ENCODE data around the gene JAKMIP2. TPM values are rescaled to one million over a fixed set of nuclear protein-coding genes. Genes with fewer than 3 reads are reported as not detected.

Gene JAKMIP2
- polyA plus RNA-seq, 1 donor from 2014 or later = 46.3 TPM

DNA sequence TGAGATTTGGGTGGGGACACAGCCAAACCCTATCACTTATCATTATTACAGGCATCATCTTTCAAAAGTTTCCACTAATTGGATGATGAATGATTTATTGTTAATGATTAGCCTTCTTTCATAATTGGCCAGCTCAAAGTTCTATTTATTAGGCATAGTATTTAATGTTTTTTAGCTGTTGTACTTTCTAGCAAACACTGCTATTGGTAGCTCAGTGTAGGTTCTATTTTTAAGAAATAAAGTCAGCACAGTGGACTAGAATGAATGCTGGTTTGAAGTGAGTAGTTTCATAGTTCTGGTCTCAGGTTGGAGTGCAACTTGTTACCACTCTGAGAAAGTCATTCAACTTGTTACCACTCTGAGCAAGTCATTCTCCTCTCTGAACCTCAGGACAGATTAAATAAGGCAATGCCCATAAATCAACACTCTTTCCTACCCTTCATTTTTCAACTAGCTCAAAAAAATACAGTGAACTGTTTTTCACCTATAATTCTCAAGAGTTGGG lies 46.9 kb downstream of the JAKMIP2 start:
- Histone ChIP-seq H3K4me3 (ENCODE audit: low read length) (no peak overlapping the region), H3K27ac (ENCODE audit: low read length) (no peak overlapping the region), H3K9me2 (ENCODE audit: insufficient read depth, low read length) (no peaks in the 10 kb centered on the region), H3K27me3 (ENCODE audit: insufficient read depth, low read depth, low read length) (no peaks in the 10 kb centered on the region), H3F3A (ENCODE audit: insufficient read depth, low read length, poor library complexity, severe bottlenecking) (no peaks in the 10 kb centered on the region), H3K4me2 (ENCODE audit: low read length) (no peak overlapping the region), H2AFZ (ENCODE audit: low read depth, low read length) (no peak overlapping the region), H4K20me1 (ENCODE audit: insufficient read depth) (peaks cover 3% of the 10 kb centered on the region), H3K36me3 (ENCODE audit: insufficient read depth, low read length) (no peaks in the 10 kb centered on the region), H3K9me3 (ENCODE audit: low read length) (no peaks in the 10 kb centered on the region), H3K79me2 (replicated peaks; ENCODE audit: insufficient read depth, low read length) (peaks cover 45% of the 10 kb centered on the region), H3K9ac (ENCODE audit: low read length) (no peak overlapping the region)
- TF ChIP-seq, protein P1, sequence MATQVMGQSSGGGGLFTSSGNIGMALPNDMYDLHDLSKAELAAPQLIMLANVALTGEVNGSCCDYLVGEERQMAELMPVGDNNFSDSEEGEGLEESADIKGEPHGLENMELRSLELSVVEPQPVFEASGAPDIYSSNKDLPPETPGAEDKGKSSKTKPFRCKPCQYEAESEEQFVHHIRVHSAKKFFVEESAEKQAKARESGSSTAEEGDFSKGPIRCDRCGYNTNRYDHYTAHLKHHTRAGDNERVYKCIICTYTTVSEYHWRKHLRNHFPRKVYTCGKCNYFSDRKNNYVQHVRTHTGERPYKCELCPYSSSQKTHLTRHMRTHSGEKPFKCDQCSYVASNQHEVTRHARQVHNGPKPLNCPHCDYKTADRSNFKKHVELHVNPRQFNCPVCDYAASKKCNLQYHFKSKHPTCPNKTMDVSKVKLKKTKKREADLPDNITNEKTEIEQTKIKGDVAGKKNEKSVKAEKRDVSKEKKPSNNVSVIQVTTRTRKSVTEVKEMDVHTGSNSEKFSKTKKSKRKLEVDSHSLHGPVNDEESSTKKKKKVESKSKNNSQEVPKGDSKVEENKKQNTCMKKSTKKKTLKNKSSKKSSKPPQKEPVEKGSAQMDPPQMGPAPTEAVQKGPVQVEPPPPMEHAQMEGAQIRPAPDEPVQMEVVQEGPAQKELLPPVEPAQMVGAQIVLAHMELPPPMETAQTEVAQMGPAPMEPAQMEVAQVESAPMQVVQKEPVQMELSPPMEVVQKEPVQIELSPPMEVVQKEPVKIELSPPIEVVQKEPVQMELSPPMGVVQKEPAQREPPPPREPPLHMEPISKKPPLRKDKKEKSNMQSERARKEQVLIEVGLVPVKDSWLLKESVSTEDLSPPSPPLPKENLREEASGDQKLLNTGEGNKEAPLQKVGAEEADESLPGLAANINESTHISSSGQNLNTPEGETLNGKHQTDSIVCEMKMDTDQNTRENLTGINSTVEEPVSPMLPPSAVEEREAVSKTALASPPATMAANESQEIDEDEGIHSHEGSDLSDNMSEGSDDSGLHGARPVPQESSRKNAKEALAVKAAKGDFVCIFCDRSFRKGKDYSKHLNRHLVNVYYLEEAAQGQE (IDR thresholded peaks at IDR 0.05; ENCODE audit: borderline replicate concordance) = no peak
- TF ChIP-seq POLR2AphosphoS5 (IDR thresholded peaks at IDR 0.05) (no peak), TAF1 (IDR thresholded peaks at IDR 0.05; ENCODE audit: low read depth) (no peak), EZH2 (IDR thresholded peaks at IDR 0.05; ENCODE audit: borderline replicate concordance, insufficient read depth, low read length, poor library complexity, severe bottlenecking) (no peak), RAD21 (conservative IDR thresholded peaks at IDR 0.05) (no peak), SMC3 (conservative IDR thresholded peaks at IDR 0.05; ENCODE audit: poor library complexity) (no peak), MXI1 (conservative IDR thresholded peaks at IDR 0.05; ENCODE audit: poor library complexity, severe bottlenecking) (no peak), EP300 (conservative IDR thresholded peaks at IDR 0.05; ENCODE audit: poor library complexity, severe bottlenecking) (no peak)
- TF ChIP-seq, protein P2, sequence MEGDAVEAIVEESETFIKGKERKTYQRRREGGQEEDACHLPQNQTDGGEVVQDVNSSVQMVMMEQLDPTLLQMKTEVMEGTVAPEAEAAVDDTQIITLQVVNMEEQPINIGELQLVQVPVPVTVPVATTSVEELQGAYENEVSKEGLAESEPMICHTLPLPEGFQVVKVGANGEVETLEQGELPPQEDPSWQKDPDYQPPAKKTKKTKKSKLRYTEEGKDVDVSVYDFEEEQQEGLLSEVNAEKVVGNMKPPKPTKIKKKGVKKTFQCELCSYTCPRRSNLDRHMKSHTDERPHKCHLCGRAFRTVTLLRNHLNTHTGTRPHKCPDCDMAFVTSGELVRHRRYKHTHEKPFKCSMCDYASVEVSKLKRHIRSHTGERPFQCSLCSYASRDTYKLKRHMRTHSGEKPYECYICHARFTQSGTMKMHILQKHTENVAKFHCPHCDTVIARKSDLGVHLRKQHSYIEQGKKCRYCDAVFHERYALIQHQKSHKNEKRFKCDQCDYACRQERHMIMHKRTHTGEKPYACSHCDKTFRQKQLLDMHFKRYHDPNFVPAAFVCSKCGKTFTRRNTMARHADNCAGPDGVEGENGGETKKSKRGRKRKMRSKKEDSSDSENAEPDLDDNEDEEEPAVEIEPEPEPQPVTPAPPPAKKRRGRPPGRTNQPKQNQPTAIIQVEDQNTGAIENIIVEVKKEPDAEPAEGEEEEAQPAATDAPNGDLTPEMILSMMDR (IDR thresholded peaks at IDR 0.05; ENCODE audit: poor library complexity, severe bottlenecking) = no peak

DNA sequence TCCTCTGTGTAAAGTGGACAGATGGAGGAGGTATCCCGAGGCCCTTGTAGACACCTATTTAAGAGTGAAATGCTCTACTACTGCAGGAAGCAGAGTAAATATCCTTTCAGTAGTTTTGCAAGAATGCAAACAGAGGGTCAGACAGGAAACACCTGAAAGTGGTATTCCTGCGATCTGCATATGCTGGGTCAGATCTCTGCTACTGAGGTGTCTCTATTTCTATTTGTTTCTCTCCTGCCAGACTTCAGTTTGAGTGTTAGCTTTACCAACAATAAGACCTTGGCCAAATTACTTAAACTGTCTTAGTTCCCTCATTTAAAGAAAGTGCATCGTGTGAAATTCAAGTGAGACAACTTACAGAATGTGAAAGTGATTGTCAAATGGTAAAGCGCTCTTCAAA lies 47.6 kb downstream of the JAKMIP2 start:
- Histone ChIP-seq H2AFZ (ENCODE audit: low read depth, low read length) (no peak overlapping the region), H3K27me3 (ENCODE audit: insufficient read depth, low read depth, low read length) (no peaks in the 10 kb centered on the region), H3K4me2 (ENCODE audit: low read length) (no peak overlapping the region), H3K36me3 (ENCODE audit: insufficient read depth, low read length) (no peaks in the 10 kb centered on the region), H3K27ac (ENCODE audit: low read length) (no peak overlapping the region), H3K9me2 (ENCODE audit: insufficient read depth, low read length) (no peaks in the 10 kb centered on the region), H3K9ac (ENCODE audit: low read length) (no peak overlapping the region), H3K4me3 (ENCODE audit: low read length) (no peak overlapping the region), H4K20me1 (ENCODE audit: insufficient read depth) (peaks cover 3% of the 10 kb centered on the region), H3K9me3 (ENCODE audit: low read length) (no peaks in the 10 kb centered on the region), H3K79me2 (replicated peaks; ENCODE audit: insufficient read depth, low read length) (peaks cover 41% of the 10 kb centered on the region), H3F3A (ENCODE audit: insufficient read depth, low read length, poor library complexity, severe bottlenecking) (no peaks in the 10 kb centered on the region)
- TF ChIP-seq EZH2 (IDR thresholded peaks at IDR 0.05; ENCODE audit: borderline replicate concordance, insufficient read depth, low read length, poor library complexity, severe bottlenecking) (no peak), TAF1 (IDR thresholded peaks at IDR 0.05; ENCODE audit: low read depth) (no peak), RAD21 (conservative IDR thresholded peaks at IDR 0.05) (no peak), SMC3 (conservative IDR thresholded peaks at IDR 0.05; ENCODE audit: poor library complexity) (no peak), POLR2AphosphoS5 (IDR thresholded peaks at IDR 0.05) (no peak), MXI1 (conservative IDR thresholded peaks at IDR 0.05; ENCODE audit: poor library complexity, severe bottlenecking) (no peak), EP300 (conservative IDR thresholded peaks at IDR 0.05; ENCODE audit: poor library complexity, severe bottlenecking) (no peak)
- TF ChIP-seq, protein P2 (IDR thresholded peaks at IDR 0.05; ENCODE audit: poor library complexity, severe bottlenecking) = no peak
- TF ChIP-seq, protein P1 (IDR thresholded peaks at IDR 0.05; ENCODE audit: borderline replicate concordance) = no peak
